ENCODE results near the gene KRTAP9-7.

KRTAP9-7 gene

GRCh38 chr17:41324180-41325075 is 48.9 kb downstream of the KRTAP9-7 start:
- in situ Hi-C loops (cut with HindIII; ENCODE audit: low sequenced_read_pairs): no loop called here
- no peak overlapping the region for H3K4me3 ChIP-seq (ENCODE audit: low read depth, low read length)
- peak; percentile 40 for TF ChIP-seq CTCF (IDR thresholded peaks at IDR 0.05; ENCODE audit: low read depth, low read length)
- no peak for DNase-seq (ENCODE audit: low read depth, low spot score)

- no peak for DNase-seq (ENCODE audit: low read depth, low spot score)
- no peak overlapping the region for H3K4me3 ChIP-seq (ENCODE audit: low read depth, low read length)
- in situ Hi-C loops (cut with HindIII; ENCODE audit: low sequenced_read_pairs): no loop called here
- no peak for TF ChIP-seq CTCF (IDR thresholded peaks at IDR 0.05; ENCODE audit: low read depth, low read length)
Measured at GRCh38 chr17:41325126-41325525, 49.6 kb downstream of the KRTAP9-7 start.

- H3K4me3 ChIP-seq (ENCODE audit: low read depth, low read length): no peak overlapping the region
- in situ Hi-C loops (cut with HindIII; ENCODE audit: low sequenced_read_pairs): no loop called here
- no peak for DNase-seq (ENCODE audit: low read depth, low spot score)
- no peak for TF ChIP-seq CTCF (IDR thresholded peaks at IDR 0.05; ENCODE audit: low read depth, low read length)
Measured at GRCh38 chr17:41325611-41326010, 50.1 kb downstream of the KRTAP9-7 start.

Data from astrocyte of the spinal cord (primary cell).